Stimulated activated CD4-positive, alpha-beta T cell treated with anti-CD3 and anti-CD28 coated beads, Interleukin-4, amount 100 ng/mL, for 24 hours (primary cell): ENCODE data around the gene OR6B3.

Source experiments
- DNase-seq: peaks from one replicate; pipeline ENCODE4 v3.0.0-alpha.2; 2020

Gene OR6B3

GRCh38 chr2:240043279-240043989 is 9.9 kb downstream of the OR6B3 start:
- no peak for DNase-seq

GRCh38 chr2:240042740-240043139 is 10.6 kb downstream of the OR6B3 start:
- no peak for DNase-seq

- no peak for DNase-seq
These were observed 12.0 kb downstream of the OR6B3 start for GRCh38 chr2:240041363-240041762.

- DNase-seq, result no peak
These were observed 16.0 kb downstream of the OR6B3 start for GRCh38 chr2:240037358-240037757.

- DNase-seq, result no peak
These were observed 20.0 kb downstream of the OR6B3 start for GRCh38 chr2:240033330-240033678.

GRCh38 chr2:240032406-240033329 is 20.7 kb downstream of the OR6B3 start:
- no peak for DNase-seq

- DNase-seq, result no peak
These were observed 22.8 kb downstream of the OR6B3 start, which contains the start of gene OR6B2 for GRCh38 chr2:240030379-240031094. TSS of gene OR6B2 (minus strand) at chr2:240030429. CDS start at chr2:240030429, 0 bp downstream.

- peak; percentile 25 for DNase-seq
These were observed 28.6 kb downstream of the OR6B3 start for GRCh38 chr2:240024766-240025165.

GRCh38 chr2:240023792-240024191 is 29.5 kb downstream of the OR6B3 start:
- DNase-seq, result no peak

GRCh38 chr2:240021488-240022104 is 31.7 kb downstream of the OR6B3 start:
- peak; percentile 68 for DNase-seq

GRCh38 chr2:240018071-240018750 is 35.1 kb downstream of the OR6B3 start:
- no peak for DNase-seq

- DNase-seq, result no peak
These were observed 39.0 kb downstream of the OR6B3 start for GRCh38 chr2:240014327-240014726.

- DNase-seq, result no peak
These were observed 40.0 kb downstream of the OR6B3 start for GRCh38 chr2:240013343-240013742.

GRCh38 chr2:240002983-240003382 is 50.3 kb downstream of the OR6B3 start:
- DNase-seq, result no peak

- DNase-seq, result no peak
These were observed 52.6 kb downstream of the OR6B3 start for GRCh38 chr2:240000671-240001070.

GRCh38 chr2:239997686-239998409 is 55.5 kb downstream of the OR6B3 start:
- DNase-seq, result no peak
